HepG2 (cell line): ENCODE results near the gene AXIN2. TPM values are rescaled to one million over a fixed set of nuclear protein-coding genes. Genes with fewer than 3 reads are reported as not detected.
A peak's percentile ranks its signal among the peaks of the same experiment; 100 is the strongest.

ENCODE experiments used
- ATAC-seq: fragments of 200-7000 bp; cut with Tn5 transposase; 3 replicates; pipeline ENCODE4 v1.9.1; 2020; ENCODE audit warnings: mild to moderate bottlenecking, moderate library complexity
- BruUV-seq: library from RNA; stranded (reverse); fragments of 400-500 nt; replicated peaks from 2 replicates; lab custom pipeline; 2021; lab: Mats Ljungman, UMichigan
- CTCF ChIA-PET: fragments of 300-600 bp; formaldehyde crosslinking; extraction: SDS; loops from one replicate; lab custom pipeline; 2021; ENCODE audit warnings: low total read pairs, inconsistent platforms, low intra/inter-chr PET ratio; lab: Yijun Ruan, JAX
- POLR2A ChIA-PET: fragments of 350-600 bp; sonication (Branson Sonifier 250); formaldehyde crosslinking; loops from one replicate; lab custom pipeline; 2020; ENCODE audit warnings: antibody characterized with exemption, inconsistent platforms; lab: Yijun Ruan, JAX
- DNase-seq: peaks from one replicate; pipeline ENCODE4 v3.0.0-alpha.2; 2015; ENCODE audit warnings: low spot score
- FAIRE-seq: peaks from 3 replicates; lab custom pipeline; 2011; peaks lifted over from hg19 to GRCh38; lab: Jason Lieb, UNC
- H2AFZ ChIP-seq: one replicate; pipeline ENCODE4 v1.6.1; 2011; ENCODE audit warnings: low read length, inconsistent platforms
- H3K27ac ChIP-seq: fragments of 300-600 bp; 3 replicates; pipeline ENCODE4 v1.8.0; 2011; ENCODE audit warnings: mixed run types, mild to moderate bottlenecking, mixed read lengths, low read length, inconsistent platforms; ENCODE audit not compliant: insufficient read depth; ENCODE audit errors: extremely low read length
- H3K27me3 ChIP-seq, 2 experiments: fragments of 200-600 bp in 1 of 2; 2 replicates in 1 of 2; 3 replicates in 1 of 2; pipeline versions ENCODE4 v1.6.0 to v1.8.0; 2011; ENCODE audit warnings: low read length in 2 of 2, mild to moderate bottlenecking in 2 of 2, moderate library complexity in 2 of 2, inconsistent platforms in 1 of 2; ENCODE audit not compliant: insufficient read depth in 2 of 2, control insufficient read depth in 1 of 2
- H3K36me3 ChIP-seq, 2 experiments: fragments of 200-600 bp in 1 of 2; replicated peaks in 1 of 2; 2 replicates in 1 of 2; 3 replicates in 1 of 2; pipeline versions ENCODE4 v1.5.1 to v1.8.0; 2011; ENCODE audit warnings: low read length in 2 of 2, inconsistent platforms in 1 of 2; ENCODE audit not compliant: insufficient read depth in 2 of 2, control insufficient read depth in 1 of 2
- H3K4me1 ChIP-seq: 2 replicates; pipeline ENCODE4 v1.5.1; 2012; ENCODE audit warnings: low read length, inconsistent platforms; ENCODE audit not compliant: insufficient read depth
- H3K4me2 ChIP-seq: 2 replicates; pipeline ENCODE4 v1.6.0; 2011; ENCODE audit warnings: low read depth, low read length, inconsistent platforms
- H3K4me3 ChIP-seq, 3 experiments: fragments of 200-600 bp in 1 of 3; sonication (generic), shearing (Covaris generic) in 1 of 3; replicated peaks in 1 of 3; 2 replicates each; pipeline ENCODE4 v1.5.1; 2011 to 2016; ENCODE audit warnings: low read length in 3 of 3, inconsistent platforms in 2 of 3, low read depth in 2 of 3, mild to moderate bottlenecking in 2 of 3, control low read depth in 1 of 3, mixed read lengths in 1 of 3; ENCODE audit not compliant: insufficient read depth in 1 of 3
- H3K79me2 ChIP-seq: one replicate; pipeline ENCODE4 v1.6.1; 2011; ENCODE audit warnings: low read length, inconsistent platforms; ENCODE audit not compliant: insufficient read depth
- H3K9ac ChIP-seq: 2 replicates; pipeline ENCODE4 v1.6.0; 2011; ENCODE audit warnings: mild to moderate bottlenecking, low read depth, low read length, inconsistent platforms; ENCODE audit not compliant: insufficient read depth
- H3K9me3 ChIP-seq: 2 replicates; pipeline ENCODE4 v1.5.1; 2012; ENCODE audit warnings: mild to moderate bottlenecking, low read length
- H4K20me1 ChIP-seq: 2 replicates; pipeline ENCODE4 v1.6.0; 2011; ENCODE audit warnings: inconsistent platforms, mild to moderate bottlenecking, low read length, moderate library complexity; ENCODE audit not compliant: insufficient read depth
- ATF1 ChIP-seq: IDR thresholded peaks from 2 replicates; pipeline ENCODE4 v1.6.1; 2016; ENCODE audit warnings: mild to moderate bottlenecking, control low read depth
- CBFB ChIP-seq: sonication (generic); formaldehyde crosslinking; IDR thresholded peaks from 2 replicates; pipeline ENCODE4 v1.4.0; 2020; ENCODE audit warnings: missing genetic modification reagents
- SIX4 ChIP-seq: sonication (generic); formaldehyde crosslinking; IDR thresholded peaks from 2 replicates; pipeline ENCODE4 v1.4.0; 2020; ENCODE audit warnings: missing genetic modification reagents
- ZFAT ChIP-seq: sonication (generic); formaldehyde crosslinking; conservative IDR thresholded peaks from 2 replicates; pipeline ENCODE4 v1.8.1; 2023; ENCODE audit warnings: missing genetic modification reagents, inconsistent platforms
- ZFP41 ChIP-seq: sonication (generic); formaldehyde crosslinking; IDR thresholded peaks from 2 replicates; pipeline ENCODE4 v1.4.0; 2020; ENCODE audit warnings: mild to moderate bottlenecking, missing genetic modification reagents, borderline replicate concordance
- ZNF30 ChIP-seq: sonication (generic); formaldehyde crosslinking; IDR thresholded peaks from 2 replicates; pipeline ENCODE4 v1.5.0; 2020; ENCODE audit warnings: mild to moderate bottlenecking, missing genetic modification reagents
- WGBS: methylation state at CpG from one replicate; pipeline ENCODE4 v1.1.6; 2017; ENCODE audit warnings: low lambda C conversion rate; 5-methylcytosine and 5-hydroxymethylcytosine counted together
- in situ Hi-C: cut with HindIII; loops from 2 replicates; pipeline ENCODE4 v1.10.0; 2017; ENCODE audit warnings: low pct_unique_long_range_greater_than_20kb; ENCODE audit not compliant: extremely low pct_ligation_motif_present
- intact Hi-C: fragments of 100-400 bp; cut with micrococcal nuclease; formaldehyde crosslinking; loops from one replicate; pipeline ENCODE4 v1.10.0; 2022; ENCODE audit not compliant: unreplicated experiment
- polyA plus RNA-seq, 8 experiments: library from polyadenylated mRNA; depleted of rRNA in 3 of 8; stranded (reverse) in 7 of 8; unstranded in 1 of 8; fragments of >200 nt; fragmentation: Illumina TruSeq in 4 of 8; extraction: Trizol in 4 of 8; gene quantifications; 2 replicates each; pipeline versions ENCODE4 v1.2.1 to v1.2.3, GENCODE V29; 2011 to 2016; ENCODE audit warnings: low read depth in 4 of 8, missing spikeins in 1 of 8, mixed read lengths in 1 of 8; ENCODE audit not compliant: insufficient read depth in 1 of 8
- total RNA-seq, 5 experiments: library from RNA; depleted of rRNA; stranded (reverse); fragments of >200 nt; fragmentation: Illumina TruSeq; extraction: Trizol; gene quantifications; 2 replicates each; pipeline ENCODE4 v1.2.3, GENCODE V29; 2016; ENCODE audit warnings: low read depth in 1 of 5
- TF ChIP-seq, protein P1 (sequence below): sonication (generic); formaldehyde crosslinking; IDR thresholded peaks from 2 replicates; pipeline ENCODE4 v1.5.1; 2020; ENCODE audit warnings: mild to moderate bottlenecking, missing genetic modification reagents, moderate library complexity
- TF ChIP-seq, protein P2 (sequence below): sonication (generic); formaldehyde crosslinking; IDR thresholded peaks from 2 replicates; pipeline ENCODE4 v1.5.1; 2020; ENCODE audit warnings: missing genetic modification reagents, mild to moderate bottlenecking, borderline replicate concordance

AXIN2 gene
- total and polyA plus RNA-seq, 2 of the 13 experiments (the other 11 are each of a cell fraction or from before 2014, with no cell fraction given) = 58.6 to 63.4 TPM

DNA sequence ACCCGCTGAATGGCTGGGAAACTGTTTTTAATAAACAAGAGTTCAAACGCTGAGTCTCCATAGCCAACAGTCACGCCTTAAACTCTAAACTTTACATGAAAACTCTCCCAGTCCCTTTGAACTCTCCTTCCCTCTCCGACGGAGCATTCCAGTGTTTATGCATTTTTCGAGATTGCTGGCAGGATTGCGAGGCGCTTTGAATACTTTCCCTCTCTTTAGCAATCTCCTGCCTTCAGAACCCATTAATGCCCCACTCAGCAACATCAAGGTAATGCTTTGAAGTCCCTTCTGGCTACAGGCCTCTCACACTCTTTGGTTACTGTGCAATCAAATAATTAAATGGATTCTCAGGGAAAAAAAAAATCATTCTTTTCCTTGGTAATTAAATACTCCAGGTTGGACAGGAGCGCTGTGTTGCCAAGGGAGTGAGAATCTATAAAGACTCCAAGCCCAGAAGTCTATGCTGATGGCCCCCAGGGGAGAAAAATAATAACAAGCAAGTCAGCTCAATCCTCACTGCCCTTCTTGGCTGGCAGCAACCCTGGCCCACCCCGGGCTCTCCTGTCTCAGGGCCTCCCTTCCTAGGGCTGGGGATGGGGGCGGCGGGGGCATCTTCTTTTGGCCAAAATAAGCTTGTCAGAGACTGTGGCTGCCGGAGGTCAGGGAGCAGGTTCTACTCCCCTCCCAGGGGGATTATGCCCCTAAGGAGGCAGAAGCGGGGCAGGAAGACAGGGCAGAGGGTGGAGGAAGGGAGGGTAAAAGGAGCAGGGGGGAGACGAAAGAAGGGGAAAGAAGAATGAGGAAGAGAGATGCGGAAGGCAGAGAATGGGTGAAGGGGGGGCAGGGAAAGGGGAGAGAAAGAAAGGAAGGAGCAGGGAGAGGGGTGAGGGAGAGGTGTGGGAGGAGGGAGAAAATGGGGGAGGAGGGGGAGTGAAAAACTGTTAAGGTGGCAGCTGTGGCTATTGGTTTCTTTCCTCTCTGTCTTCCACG, 45.2 kb downstream of the AXIN2 start (continued):
- TF ChIP-seq, protein P1, sequence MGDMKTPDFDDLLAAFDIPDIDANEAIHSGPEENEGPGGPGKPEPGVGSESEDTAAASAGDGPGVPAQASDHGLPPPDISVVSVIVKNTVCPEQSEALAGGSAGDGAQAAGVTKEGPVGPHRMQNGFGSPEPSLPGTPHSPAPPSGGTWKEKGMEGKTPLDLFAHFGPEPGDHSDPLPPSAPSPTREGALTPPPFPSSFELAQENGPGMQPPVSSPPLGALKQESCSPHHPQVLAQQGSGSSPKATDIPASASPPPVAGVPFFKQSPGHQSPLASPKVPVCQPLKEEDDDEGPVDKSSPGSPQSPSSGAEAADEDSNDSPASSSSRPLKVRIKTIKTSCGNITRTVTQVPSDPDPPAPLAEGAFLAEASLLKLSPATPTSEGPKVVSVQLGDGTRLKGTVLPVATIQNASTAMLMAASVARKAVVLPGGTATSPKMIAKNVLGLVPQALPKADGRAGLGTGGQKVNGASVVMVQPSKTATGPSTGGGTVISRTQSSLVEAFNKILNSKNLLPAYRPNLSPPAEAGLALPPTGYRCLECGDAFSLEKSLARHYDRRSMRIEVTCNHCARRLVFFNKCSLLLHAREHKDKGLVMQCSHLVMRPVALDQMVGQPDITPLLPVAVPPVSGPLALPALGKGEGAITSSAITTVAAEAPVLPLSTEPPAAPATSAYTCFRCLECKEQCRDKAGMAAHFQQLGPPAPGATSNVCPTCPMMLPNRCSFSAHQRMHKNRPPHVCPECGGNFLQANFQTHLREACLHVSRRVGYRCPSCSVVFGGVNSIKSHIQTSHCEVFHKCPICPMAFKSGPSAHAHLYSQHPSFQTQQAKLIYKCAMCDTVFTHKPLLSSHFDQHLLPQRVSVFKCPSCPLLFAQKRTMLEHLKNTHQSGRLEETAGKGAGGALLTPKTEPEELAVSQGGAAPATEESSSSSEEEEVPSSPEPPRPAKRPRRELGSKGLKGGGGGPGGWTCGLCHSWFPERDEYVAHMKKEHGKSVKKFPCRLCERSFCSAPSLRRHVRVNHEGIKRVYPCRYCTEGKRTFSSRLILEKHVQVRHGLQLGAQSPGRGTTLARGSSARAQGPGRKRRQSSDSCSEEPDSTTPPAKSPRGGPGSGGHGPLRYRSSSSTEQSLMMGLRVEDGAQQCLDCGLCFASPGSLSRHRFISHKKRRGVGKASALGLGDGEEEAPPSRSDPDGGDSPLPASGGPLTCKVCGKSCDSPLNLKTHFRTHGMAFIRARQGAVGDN = no peak
- TF ChIP-seq, protein P2, sequence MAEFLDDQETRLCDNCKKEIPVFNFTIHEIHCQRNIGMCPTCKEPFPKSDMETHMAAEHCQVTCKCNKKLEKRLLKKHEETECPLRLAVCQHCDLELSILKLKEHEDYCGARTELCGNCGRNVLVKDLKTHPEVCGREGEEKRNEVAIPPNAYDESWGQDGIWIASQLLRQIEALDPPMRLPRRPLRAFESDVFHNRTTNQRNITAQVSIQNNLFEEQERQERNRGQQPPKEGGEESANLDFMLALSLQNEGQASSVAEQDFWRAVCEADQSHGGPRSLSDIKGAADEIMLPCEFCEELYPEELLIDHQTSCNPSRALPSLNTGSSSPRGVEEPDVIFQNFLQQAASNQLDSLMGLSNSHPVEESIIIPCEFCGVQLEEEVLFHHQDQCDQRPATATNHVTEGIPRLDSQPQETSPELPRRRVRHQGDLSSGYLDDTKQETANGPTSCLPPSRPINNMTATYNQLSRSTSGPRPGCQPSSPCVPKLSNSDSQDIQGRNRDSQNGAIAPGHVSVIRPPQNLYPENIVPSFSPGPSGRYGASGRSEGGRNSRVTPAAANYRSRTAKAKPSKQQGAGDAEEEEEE (CRISPR knock-in tag) = no peak
- TF ChIP-seq ZFP41 (CRISPR knock-in tag) (no peak), ATF1 (CRISPR knock-in tag) (no peak)

DNA sequence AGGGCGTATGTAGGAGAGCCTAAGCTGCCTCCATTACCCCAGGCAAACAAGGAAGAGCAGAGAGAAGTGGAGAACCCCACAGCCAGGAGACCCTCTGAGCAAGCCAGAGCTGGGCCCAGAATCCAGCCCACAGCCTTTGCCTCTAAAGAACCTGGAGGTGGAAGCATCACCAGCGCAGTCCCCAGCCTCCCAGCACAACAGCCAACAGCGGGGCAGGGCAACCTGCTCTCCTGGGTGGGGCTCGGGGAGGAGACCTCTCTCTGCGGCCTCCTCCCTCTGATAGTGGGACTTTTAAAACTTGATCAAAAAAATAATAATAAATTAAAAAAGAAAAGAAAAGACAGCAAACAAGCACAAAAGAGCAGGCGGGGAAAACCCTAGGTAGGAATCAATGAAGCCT, 45.9 kb downstream of the AXIN2 start:
- H3K36me3 ChIP-seq = no peaks in the 10 kb centered on the region
- H3K4me1 ChIP-seq = peaks cover 36% of the 10 kb centered on the region
- no peaks in the 10 kb centered on the region for H4K20me1 ChIP-seq
- H3K9me3 ChIP-seq = no peaks in the 10 kb centered on the region
- WGBS = 22% methylated on average over 6 of the region's 6 CpGs
- DNase-seq (no peak), ATAC-seq (peak; percentile 67), FAIRE-seq (no peak)
- H3K4me2 ChIP-seq = peak overlapping the region; percentile 98
- intact Hi-C loops = no loop called here
- H3K79me2 ChIP-seq = no peaks in the 10 kb centered on the region
- ChIA-PET POLR2A (no interaction called here), CTCF (no interaction called here)
- H3K27ac ChIP-seq = peak overlapping the region; percentile 86
- peak overlapping the region; percentile 28 for H2AFZ ChIP-seq
- no TSS peak for BruUV-seq
- no peaks in the 10 kb centered on the region for H3K27me3 ChIP-seq
- peak overlapping the region; percentile 78 for H3K9ac ChIP-seq
- H3K4me3 ChIP-seq = peak overlapping the region; percentile 11 to 71 (median 48); a peak in 4 of 6 replicates
- in situ Hi-C loops = no loop called here
- TF ChIP-seq ZFAT (CRISPR knock-in tag) (no peak), ZNF30 (CRISPR knock-in tag) (no peak), SIX4 (CRISPR knock-in tag) (no peak), CBFB (CRISPR knock-in tag) (no peak)
- TF ChIP-seq, protein P1 = peak; percentile 12; the same call in 1 of the 2 replicates
